Fibroblast of the aortic adventitia (primary cell): ENCODE measurements around the gene SYMPK. TPM values are rescaled to one million over a fixed set of nuclear protein-coding genes. Genes with fewer than 3 reads are reported as not detected.

Experiments used
- DNase-seq: peaks from one replicate; pipeline ENCODE4 v3.0.0-alpha.2; 2010; ENCODE audit warnings: low read depth
- H3K4me3 ChIP-seq: 2 replicates; pipeline ENCODE4 v1.5.1; 2011; ENCODE audit warnings: low read depth, mild to moderate bottlenecking, control low read depth, low read length, moderate library complexity
- CTCF ChIP-seq: IDR thresholded peaks from 2 replicates; pipeline ENCODE4 v1.5.1; 2011; ENCODE audit warnings: mild to moderate bottlenecking, low read length, control low read depth, inconsistent platforms; ENCODE audit not compliant: insufficient read depth
- total RNA-seq: library from RNA; depleted of rRNA; stranded (reverse); fragments of >200 nt; gene quantifications from 2 replicates; pipeline ENCODE4 v1.2.3, GENCODE V29; 2012; ENCODE audit warnings: low replicate concordance

Gene SYMPK
- total RNA-seq, 1 donor = 38.1 TPM

GRCh38 chr19:45824041-45824471 lies 38.9 kb downstream of the SYMPK start:
- no peak for TF ChIP-seq CTCF
- H3K4me3 ChIP-seq = no peak overlapping the region
- no peak for DNase-seq

GRCh38 chr19:45823182-45823581 lies 39.8 kb downstream of the SYMPK start:
- no peak overlapping the region for H3K4me3 ChIP-seq
- no peak for DNase-seq
- no peak for TF ChIP-seq CTCF

DNA sequence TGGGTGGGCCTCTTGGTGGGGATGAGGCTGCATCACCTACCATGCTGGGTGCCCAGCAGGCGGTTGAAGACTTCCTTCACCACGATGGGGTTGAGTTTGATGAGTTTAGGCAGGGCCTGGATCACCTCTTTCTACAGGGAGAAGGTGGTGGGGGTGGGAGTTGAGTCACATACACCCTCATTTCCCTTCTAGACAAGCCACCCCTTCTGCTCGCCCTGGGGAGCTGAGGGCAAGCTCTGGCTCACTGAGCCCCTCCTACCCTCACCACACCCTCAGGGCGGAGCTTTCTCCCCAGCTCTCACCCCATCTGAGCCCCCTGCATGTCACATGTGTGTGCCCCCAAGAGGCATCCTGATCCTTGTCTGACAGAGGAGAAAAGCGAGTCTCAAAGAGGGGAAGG lies 40.2 kb downstream of the SYMPK start:
- TF ChIP-seq CTCF = no peak
- no peak overlapping the region for H3K4me3 ChIP-seq
- no peak for DNase-seq

DNA sequence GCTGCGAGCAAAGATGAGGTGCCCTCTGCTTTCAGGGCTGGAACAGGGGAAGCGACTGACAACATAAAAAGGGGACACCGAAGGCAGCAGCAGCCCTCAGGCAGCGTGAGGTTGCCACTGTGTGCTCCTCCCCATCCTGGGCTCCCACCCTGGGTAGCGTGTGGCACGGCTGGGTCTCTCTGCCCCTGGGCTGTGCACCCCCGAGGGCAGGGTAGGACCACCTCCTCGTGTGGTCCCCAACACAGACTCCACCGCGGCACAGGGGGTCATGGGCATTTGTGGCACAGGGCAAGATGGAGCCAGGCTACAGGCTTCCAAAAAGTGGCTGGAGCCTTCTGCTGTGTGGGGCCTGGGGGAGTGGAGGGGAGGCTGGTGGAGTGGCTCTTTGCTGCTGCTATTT lies 41.4 kb downstream of the SYMPK start:
- DNase-seq = no peak
- TF ChIP-seq CTCF = no peak
- no peak overlapping the region for H3K4me3 ChIP-seq

- DNase-seq = no peak
- no peak for TF ChIP-seq CTCF
- no peak overlapping the region for H3K4me3 ChIP-seq
These were observed 41.8 kb downstream of the SYMPK start for GRCh38 chr19:45821103-45821521.

DNA sequence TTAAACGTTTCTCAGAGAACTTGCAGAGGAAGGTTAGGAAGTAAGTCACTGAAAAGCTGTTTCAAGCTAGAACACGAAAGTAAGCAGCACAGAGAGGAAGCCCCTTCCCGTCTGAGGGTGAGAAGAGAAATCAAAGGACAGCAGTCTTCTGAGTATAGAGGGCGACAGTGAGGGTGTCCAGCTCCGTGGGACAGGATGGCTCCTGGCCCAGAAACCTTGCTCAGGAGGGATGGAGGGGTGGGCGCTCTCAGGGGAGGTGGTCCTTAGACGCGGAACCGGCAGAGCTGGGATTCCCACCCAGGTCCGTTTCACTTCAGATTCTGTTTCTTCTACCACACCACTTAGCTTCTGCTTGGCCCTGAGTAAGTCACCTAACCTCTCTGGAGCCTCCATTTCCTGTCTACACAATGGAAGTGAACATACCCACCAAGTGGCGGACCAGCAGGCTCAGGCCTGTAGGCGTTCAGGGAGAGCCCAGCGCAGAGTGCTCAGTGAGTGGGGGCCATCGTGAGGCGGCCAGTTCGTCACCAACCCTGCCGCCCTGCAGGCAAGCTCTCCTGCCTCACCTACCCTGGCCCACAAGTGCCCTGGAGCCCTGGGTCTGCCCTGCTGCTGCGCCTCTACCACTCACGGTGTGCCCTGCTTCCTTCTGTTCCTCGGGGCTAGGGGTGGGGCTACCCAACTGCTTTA lies 42.4 kb downstream of the SYMPK start:
- DNase-seq = no peak
- TF ChIP-seq CTCF = no peak
- H3K4me3 ChIP-seq = no peak overlapping the region

- TF ChIP-seq CTCF = no peak
- no peak overlapping the region for H3K4me3 ChIP-seq
- DNase-seq = no peak
These were observed 43.2 kb downstream of the SYMPK start for GRCh38 chr19:45819769-45820168.
